ENCODE results near the gene ING5.
A peak's percentile ranks its signal among the peaks of the same experiment; 100 is the strongest.

The ING5 gene

GRCh38 chr2:241666627-241667400 lies 35.0 kb upstream of the ING5 start (continued):
- TF ChIP-seq POU6F1 (CRISPR knock-in tag; IDR thresholded peaks at IDR 0.05; ENCODE audit: borderline replicate concordance, low read depth) (no peak), GLIS3 (CRISPR knock-in tag; IDR thresholded peaks at IDR 0.05) (no peak), ZC3H10 (CRISPR knock-in tag; IDR thresholded peaks at IDR 0.05) (no peak), CSDC2 (CRISPR knock-in tag; IDR thresholded peaks at IDR 0.05) (no peak), ZNF8 (CRISPR knock-in tag; IDR thresholded peaks at IDR 0.05) (peak; percentile 30; the same call in 1 of the 2 replicates), TSHZ2 (CRISPR knock-in tag; IDR thresholded peaks at IDR 0.05) (peak; percentile 76; the same call in 1 of the 2 replicates), ZNF70 (CRISPR knock-in tag; IDR thresholded peaks at IDR 0.05) (no peak), ZFP3 (CRISPR knock-in tag; IDR thresholded peaks at IDR 0.05) (peak; percentile 52; the same call in 1 of the 2 replicates), BACH2 (CRISPR knock-in tag; IDR thresholded peaks at IDR 0.05; ENCODE audit: borderline replicate concordance) (no peak; the same call in 1 of the 2 replicates), RARB (CRISPR knock-in tag; IDR thresholded peaks at IDR 0.05) (no peak)

GRCh38 chr2:241668354-241668753 lies 33.5 kb upstream of the ING5 start:
- no peak for TF ChIP-seq ZFP3 (CRISPR knock-in tag; IDR thresholded peaks at IDR 0.05)
- TF ChIP-seq ZC3H10 (CRISPR knock-in tag; IDR thresholded peaks at IDR 0.05), result no peak
- no peak for ATAC-seq

GRCh38 chr2:241668839-241669238 lies 33.0 kb upstream of the ING5 start:
- TF ChIP-seq ZNF8 (CRISPR knock-in tag; IDR thresholded peaks at IDR 0.05), result no peak
- no peak for TF ChIP-seq PATZ1 (CRISPR knock-in tag; IDR thresholded peaks at IDR 0.05; ENCODE audit: borderline replicate concordance)
- no peak for TF ChIP-seq BACH2 (CRISPR knock-in tag; IDR thresholded peaks at IDR 0.05; ENCODE audit: borderline replicate concordance)
- TF ChIP-seq CREB5 (CRISPR knock-in tag; IDR thresholded peaks at IDR 0.05; ENCODE audit: low read depth), result no peak
- no peak for TF ChIP-seq POU6F1 (CRISPR knock-in tag; IDR thresholded peaks at IDR 0.05; ENCODE audit: borderline replicate concordance, low read depth)
- TF ChIP-seq ARNTL (CRISPR knock-in tag; IDR thresholded peaks at IDR 0.05; ENCODE audit: borderline replicate concordance, low read depth), result no peak
- TF ChIP-seq PPARA (CRISPR knock-in tag; IDR thresholded peaks at IDR 0.05; ENCODE audit: borderline replicate concordance), result no peak
- no peak for TF ChIP-seq SNAI2 (CRISPR knock-in tag; IDR thresholded peaks at IDR 0.05)
- TF ChIP-seq CSRNP3 (CRISPR knock-in tag; IDR thresholded peaks at IDR 0.05), result no peak
- TF ChIP-seq RARB (CRISPR knock-in tag; IDR thresholded peaks at IDR 0.05), result no peak
- TF ChIP-seq ZC3H10 (CRISPR knock-in tag; IDR thresholded peaks at IDR 0.05), result no peak
- TF ChIP-seq ESRRG (CRISPR knock-in tag; IDR thresholded peaks at IDR 0.05), result no peak
- no peak for TF ChIP-seq ISL1 (CRISPR knock-in tag; IDR thresholded peaks at IDR 0.05)
- no peak for TF ChIP-seq ZFP30 (CRISPR knock-in tag; IDR thresholded peaks at IDR 0.05)
- no peak for TF ChIP-seq ZNF70 (CRISPR knock-in tag; IDR thresholded peaks at IDR 0.05)
- no peak for TF ChIP-seq ZFP3 (CRISPR knock-in tag; IDR thresholded peaks at IDR 0.05)
- no peak for TF ChIP-seq TSHZ2 (CRISPR knock-in tag; IDR thresholded peaks at IDR 0.05)
- TF ChIP-seq TCF4 (CRISPR knock-in tag; IDR thresholded peaks at IDR 0.05; ENCODE audit: borderline replicate concordance), result no peak
- ATAC-seq, result no peak

Measured in SK-N-SH treated with all-trans-retinoic acid at 6 μM for 48 hours (cell line).